ENCODE data around the gene DHX57.
"Not testable (repeated sequence)": the region's sequence is repeated elsewhere in the genome, so short reads cannot be mapped to it uniquely, and the experiment has no call there.

The DHX57 gene

GRCh38 chr2:38825956-38826355 is 49.8 kb downstream of the DHX57 start:
- no peaks in the 10 kb centered on the region for H3K4me1 ChIP-seq (ENCODE audit: insufficient read depth, low read length)
- H3K9me3 ChIP-seq (ENCODE audit: low read length), result no peaks in the 10 kb centered on the region
- peaks cover 30% of the 10 kb centered on the region for H3K36me3 ChIP-seq (ENCODE audit: insufficient read depth, low read length)
- no peak overlapping the region for H3K4me3 ChIP-seq (ENCODE audit: low read depth in 1 of 2, low read length in 2 of 2)
- no peak overlapping the region for H3K27ac ChIP-seq (ENCODE audit: low read depth, low read length)
- no peaks in the 10 kb centered on the region for H3K27me3 ChIP-seq (ENCODE audit: control insufficient read depth in 1 of 2, insufficient read depth in 2 of 2, low read length in 2 of 2)
- H3K9ac ChIP-seq (ENCODE audit: low read length), result no peak overlapping the region

- H3K4me1 ChIP-seq (ENCODE audit: insufficient read depth, low read length), result no peaks in the 10 kb centered on the region
- peaks cover 30% of the 10 kb centered on the region for H3K36me3 ChIP-seq (ENCODE audit: insufficient read depth, low read length)
- no peak overlapping the region for H3K9ac ChIP-seq (ENCODE audit: low read length)
- H3K4me3 ChIP-seq (ENCODE audit: low read depth in 1 of 2, low read length in 2 of 2), result no peak overlapping the region
- no peaks in the 10 kb centered on the region for H3K27me3 ChIP-seq (ENCODE audit: control insufficient read depth in 1 of 2, insufficient read depth in 2 of 2, low read length in 2 of 2)
- H3K27ac ChIP-seq (ENCODE audit: low read depth, low read length), result no peak overlapping the region
- no peaks in the 10 kb centered on the region for H3K9me3 ChIP-seq (ENCODE audit: low read length)
These were observed 50.8 kb downstream of the DHX57 start for GRCh38 chr2:38824906-38825305.

GRCh38 chr2:38823386-38823785 is 52.3 kb downstream of the DHX57 start:
- H3K27ac ChIP-seq (ENCODE audit: low read depth, low read length), result no peak overlapping the region
- H3K9me3 ChIP-seq (ENCODE audit: low read length), result no peaks in the 10 kb centered on the region
- peaks cover 40% of the 10 kb centered on the region for H3K36me3 ChIP-seq (ENCODE audit: insufficient read depth, low read length)
- no peak overlapping the region for H3K9ac ChIP-seq (ENCODE audit: low read length)
- no peaks in the 10 kb centered on the region for H3K27me3 ChIP-seq (ENCODE audit: control insufficient read depth in 1 of 2, insufficient read depth in 2 of 2, low read length in 2 of 2)
- H3K4me1 ChIP-seq (ENCODE audit: insufficient read depth, low read length), result no peaks in the 10 kb centered on the region
- no peak overlapping the region for H3K4me3 ChIP-seq (ENCODE audit: low read depth in 1 of 2, low read length in 2 of 2)

GRCh38 chr2:38818565-38818964 is 57.2 kb downstream of the DHX57 start:
- Histone ChIP-seq H3K9me3 (ENCODE audit: low read length) (no peaks in the 10 kb centered on the region), H3K36me3 (ENCODE audit: insufficient read depth, low read length) (peaks cover 31% of the 10 kb centered on the region), H3K4me1 (ENCODE audit: insufficient read depth, low read length) (no peaks in the 10 kb centered on the region), H3K27ac (ENCODE audit: low read depth, low read length) (no peak overlapping the region), H3K4me3 (ENCODE audit: low read depth in 1 of 2, low read length in 2 of 2) (no peak overlapping the region), H3K27me3 (ENCODE audit: control insufficient read depth in 1 of 2, insufficient read depth in 2 of 2, low read length in 2 of 2) (no peaks in the 10 kb centered on the region), H3K9ac (ENCODE audit: low read length) (no peak overlapping the region)

DNA sequence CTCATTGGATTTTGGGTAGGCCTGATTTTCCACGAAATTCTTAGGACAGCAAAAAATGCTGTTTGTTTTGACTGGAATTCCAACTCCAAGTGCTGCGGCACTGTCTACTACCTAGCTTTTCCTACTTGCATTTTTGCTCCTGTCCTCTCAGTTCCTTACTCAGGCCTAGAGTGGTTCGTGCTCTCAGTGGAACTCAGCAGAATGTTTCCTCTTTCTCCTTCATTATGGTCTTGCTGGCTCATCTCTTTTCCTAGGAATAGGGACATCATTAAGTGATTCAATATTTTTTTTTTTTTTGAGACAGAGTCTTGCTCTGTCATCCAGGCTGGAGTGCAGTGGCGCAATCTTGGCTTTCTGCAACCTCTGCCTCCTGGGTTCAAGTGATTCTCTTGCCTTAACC is 59.8 kb downstream of the DHX57 start:
- H3K36me3 ChIP-seq (ENCODE audit: insufficient read depth, low read length), result peaks cover 31% of the 10 kb centered on the region

DNA sequence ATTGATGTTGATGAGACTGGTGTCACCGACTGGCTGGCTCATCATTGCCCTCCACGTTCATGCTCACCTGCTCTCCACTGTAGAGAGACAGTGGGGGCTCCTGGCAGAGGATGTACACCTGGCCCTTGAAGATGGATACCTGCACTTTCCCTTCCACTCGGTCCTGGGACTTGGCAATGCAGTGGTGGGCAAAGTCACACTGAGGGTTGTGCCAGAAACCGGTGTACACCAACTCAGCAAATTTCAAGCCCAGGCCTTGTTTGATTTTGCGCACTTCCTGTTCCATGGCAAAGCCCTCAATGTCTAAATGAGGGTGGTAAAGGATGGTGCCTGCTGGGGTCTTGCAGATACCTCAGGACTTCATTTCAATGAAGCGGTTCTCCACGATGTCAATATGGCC is 65.2 kb downstream of the DHX57 start:
- Histone ChIP-seq H3K4me1 (ENCODE audit: insufficient read depth, low read length) (no peaks in the 10 kb centered on the region), H3K27me3 (ENCODE audit: control insufficient read depth in 1 of 2, insufficient read depth in 2 of 2, low read length in 2 of 2) (no peaks in the 10 kb centered on the region), H3K36me3 (ENCODE audit: insufficient read depth, low read length) (peaks cover 20% of the 10 kb centered on the region), H3K9me3 (ENCODE audit: low read length) (no peaks in the 10 kb centered on the region), H3K4me3 (ENCODE audit: low read depth in 1 of 2, low read length in 2 of 2) (no peak overlapping the region), H3K9ac (ENCODE audit: low read length) (no peak overlapping the region), H3K27ac (ENCODE audit: low read depth, low read length) (no peak overlapping the region)

More for the DNA sequence above, 59.8 kb downstream of the DHX57 start:
- no peaks in the 10 kb centered on the region for H3K4me1 ChIP-seq (ENCODE audit: insufficient read depth, low read length)
- H3K9ac ChIP-seq (ENCODE audit: low read length), result no peak overlapping the region
- H3K27ac ChIP-seq (ENCODE audit: low read depth, low read length), result no peak overlapping the region
- H3K4me3 ChIP-seq (ENCODE audit: low read depth in 1 of 2, low read length in 2 of 2), result no peak overlapping the region
- no peaks in the 10 kb centered on the region for H3K27me3 ChIP-seq (ENCODE audit: control insufficient read depth in 1 of 2, insufficient read depth in 2 of 2, low read length in 2 of 2)
- no peaks in the 10 kb centered on the region for H3K9me3 ChIP-seq (ENCODE audit: low read length)

GRCh38 chr2:38808677-38809076 is 67.1 kb downstream of the DHX57 start:
- Histone ChIP-seq H3K27ac (ENCODE audit: low read depth, low read length) (no peak overlapping the region), H3K36me3 (ENCODE audit: insufficient read depth, low read length) (peaks cover 24% of the 10 kb centered on the region)

GRCh38 chr2:38806733-38807059 is 69.0 kb downstream of the DHX57 start:
- H3K9ac ChIP-seq (ENCODE audit: low read length), result no peak overlapping the region
- H3K9me3 ChIP-seq (ENCODE audit: low read length), result no peaks in the 10 kb centered on the region
- H3K4me3 ChIP-seq (ENCODE audit: low read depth in 1 of 2, low read length in 2 of 2), result no peak overlapping the region
- no peaks in the 10 kb centered on the region for H3K4me1 ChIP-seq (ENCODE audit: insufficient read depth, low read length)
- H3K27me3 ChIP-seq (ENCODE audit: control insufficient read depth in 1 of 2, insufficient read depth in 2 of 2, low read length in 2 of 2), result no peaks in the 10 kb centered on the region
- no peak overlapping the region for H3K27ac ChIP-seq (ENCODE audit: low read depth, low read length)
- H3K36me3 ChIP-seq (ENCODE audit: insufficient read depth, low read length), result peaks cover 29% of the 10 kb centered on the region

More at GRCh38 chr2:38808677-38809076, 67.1 kb downstream of the DHX57 start:
- no peak overlapping the region for H3K4me3 ChIP-seq (ENCODE audit: low read depth in 1 of 2, low read length in 2 of 2)
- no peaks in the 10 kb centered on the region for H3K9me3 ChIP-seq (ENCODE audit: low read length)
- H3K9ac ChIP-seq (ENCODE audit: low read length), result no peak overlapping the region
- H3K4me1 ChIP-seq (ENCODE audit: insufficient read depth, low read length), result no peaks in the 10 kb centered on the region
- no peaks in the 10 kb centered on the region for H3K27me3 ChIP-seq (ENCODE audit: control insufficient read depth in 1 of 2, insufficient read depth in 2 of 2, low read length in 2 of 2)

GRCh38 chr2:38806015-38806732 is 69.6 kb downstream of the DHX57 start:
- Histone ChIP-seq H3K4me1 (ENCODE audit: insufficient read depth, low read length) (no peaks in the 10 kb centered on the region), H3K9me3 (ENCODE audit: low read length) (no peaks in the 10 kb centered on the region), H3K27ac (ENCODE audit: low read depth, low read length) (no peak overlapping the region), H3K36me3 (ENCODE audit: insufficient read depth, low read length) (peaks cover 24% of the 10 kb centered on the region), H3K4me3 (ENCODE audit: low read depth in 1 of 2, low read length in 2 of 2) (no peak overlapping the region), H3K27me3 (ENCODE audit: control insufficient read depth in 1 of 2, insufficient read depth in 2 of 2, low read length in 2 of 2) (no peaks in the 10 kb centered on the region), H3K9ac (ENCODE audit: low read length) (no peak overlapping the region)

GRCh38 chr2:38797953-38798352 is 77.8 kb downstream of the DHX57 start:
- H3K36me3 ChIP-seq (ENCODE audit: insufficient read depth, low read length), result peaks cover 11% of the 10 kb centered on the region
- no peaks in the 10 kb centered on the region for H3K4me1 ChIP-seq (ENCODE audit: insufficient read depth, low read length)
- no peaks in the 10 kb centered on the region for H3K9me3 ChIP-seq (ENCODE audit: low read length)
- no peak overlapping the region for H3K9ac ChIP-seq (ENCODE audit: low read length)
- no peak overlapping the region for H3K27ac ChIP-seq (ENCODE audit: low read depth, low read length)
- no peak overlapping the region for H3K4me3 ChIP-seq (ENCODE audit: low read depth in 1 of 2, low read length in 2 of 2)
- H3K27me3 ChIP-seq (ENCODE audit: control insufficient read depth in 1 of 2, insufficient read depth in 2 of 2, low read length in 2 of 2), result no peaks in the 10 kb centered on the region

DNA sequence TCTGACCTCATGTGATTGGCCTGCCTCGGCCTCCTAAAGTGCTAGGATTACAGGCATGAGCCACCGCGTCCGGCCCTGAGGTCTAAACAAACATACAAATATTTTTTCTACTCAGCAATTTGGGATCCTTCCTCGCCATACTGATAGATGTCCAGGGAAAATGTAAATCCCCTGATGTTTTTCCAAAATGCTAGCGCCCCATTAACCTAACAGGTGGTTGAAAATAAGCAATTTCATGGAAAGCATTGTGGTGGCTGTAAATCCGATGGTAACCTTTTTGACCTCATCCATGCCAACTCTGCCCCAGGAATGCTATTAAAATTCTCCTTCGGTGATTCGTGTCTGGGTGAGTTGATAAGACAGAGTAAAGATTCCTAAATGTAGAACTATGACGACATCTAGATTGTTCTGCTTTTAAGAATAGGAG is 78.5 kb downstream of the DHX57 start:
- Histone ChIP-seq H3K36me3 (ENCODE audit: insufficient read depth, low read length) (peaks cover 7% of the 10 kb centered on the region), H3K9ac (ENCODE audit: low read length) (no peak overlapping the region), H3K9me3 (ENCODE audit: low read length) (no peaks in the 10 kb centered on the region), H3K27ac (ENCODE audit: low read depth, low read length) (no peak overlapping the region), H3K4me1 (ENCODE audit: insufficient read depth, low read length) (no peaks in the 10 kb centered on the region), H3K27me3 (ENCODE audit: control insufficient read depth in 1 of 2, insufficient read depth in 2 of 2, low read length in 2 of 2) (no peaks in the 10 kb centered on the region), H3K4me3 (ENCODE audit: low read depth in 1 of 2, low read length in 2 of 2) (no peak overlapping the region)

DNA sequence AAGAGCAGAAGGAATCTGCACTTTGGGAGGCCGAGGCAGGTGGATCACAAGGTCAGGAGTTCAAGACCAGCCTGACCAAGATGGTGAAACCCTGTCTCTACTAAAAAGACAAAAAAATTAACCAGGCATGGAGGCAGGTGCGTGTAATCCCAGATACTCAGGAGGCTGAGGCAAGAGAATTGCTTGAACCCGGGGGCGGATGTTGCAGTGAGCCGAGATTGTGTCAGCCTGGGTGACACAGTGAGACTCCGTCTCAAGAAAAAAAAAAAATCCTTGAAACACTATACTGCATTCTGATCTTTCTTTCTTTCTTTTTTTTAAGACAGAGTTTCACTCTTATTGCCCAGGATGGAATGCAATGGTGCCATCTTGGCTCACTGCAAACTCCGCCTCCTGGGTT is 80.7 kb downstream of the DHX57 start:
- H3K27ac ChIP-seq (ENCODE audit: low read depth, low read length); H3K4me3 ChIP-seq (ENCODE audit: low read depth in 1 of 2, low read length in 2 of 2); H3K27me3 ChIP-seq (ENCODE audit: control insufficient read depth in 1 of 2, insufficient read depth in 2 of 2, low read length in 2 of 2); H3K4me1 ChIP-seq (ENCODE audit: insufficient read depth, low read length); H3K9me3 ChIP-seq (ENCODE audit: low read length); H3K9ac ChIP-seq (ENCODE audit: low read length); H3K36me3 ChIP-seq (ENCODE audit: insufficient read depth, low read length): not testable (repeated sequence)
